Measurements from ENCODE around the gene CDK5R1.

The CDK5R1 gene

Small RNA genes lying within 50 kb of the gene (small RNA-seq; reads per million reads assigned to genes)
- gene RF00019, result 0 reads per million in 2 experiments

All from SK-N-DZ (cell line).